ENCODE data around the gene SMU1. TPM values are rescaled to one million over a fixed set of nuclear protein-coding genes. Genes with fewer than 3 reads are reported as not detected.

SMU1 gene
- total RNA-seq, 1 experiment from 2014 or later: 30.5 TPM

GRCh38 chr9:33107762-33108161 is 31.3 kb upstream of the SMU1 start (continued):
- TF ChIP-seq TCF7L2 (IDR thresholded peaks at IDR 0.05; ENCODE audit: borderline replicate concordance, extremely low read depth, insufficient read depth, insufficient read length): no peak

GRCh38 chr9:33106827-33107621 is 30.6 kb upstream of the SMU1 start:
- POLR2A ChIA-PET: no interaction called here
- no peak for DNase-seq (ENCODE audit: low read depth, low spot score)
- no peak for TF ChIP-seq ZFX (IDR thresholded peaks at IDR 0.05)
- TF ChIP-seq ELF1 (IDR thresholded peaks at IDR 0.05; ENCODE audit: borderline replicate concordance, low read depth): no peak
- no peak for TF ChIP-seq YY1 (IDR thresholded peaks at IDR 0.05; ENCODE audit: extremely low read depth, insufficient replicate concordance, low read depth, low read length)
- no peak for TF ChIP-seq ZNF274 (IDR thresholded peaks at IDR 0.05; ENCODE audit: low read depth, low read length)
- no peak for TF ChIP-seq CTCF (IDR thresholded peaks at IDR 0.05 in 2 of 3, conservative IDR thresholded peaks at IDR 0.05 in 1 of 3; ENCODE audit: borderline replicate concordance in 1 of 3, insufficient read depth in 1 of 3, low read depth in 2 of 3, low read length in 2 of 3)
- no peak for TF ChIP-seq CBX3 (IDR thresholded peaks at IDR 0.05; ENCODE audit: low read depth)
- no peak for TF ChIP-seq FOSL1 (IDR thresholded peaks at IDR 0.05; ENCODE audit: low read depth)
- TF ChIP-seq SIN3A (IDR thresholded peaks at IDR 0.05; ENCODE audit: low read depth): no peak
- TF ChIP-seq ATF3 (IDR thresholded peaks at IDR 0.05): no peak
- TF ChIP-seq, protein P1, sequence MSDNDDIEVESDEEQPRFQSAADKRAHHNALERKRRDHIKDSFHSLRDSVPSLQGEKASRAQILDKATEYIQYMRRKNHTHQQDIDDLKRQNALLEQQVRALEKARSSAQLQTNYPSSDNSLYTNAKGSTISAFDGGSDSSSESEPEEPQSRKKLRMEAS (IDR thresholded peaks at IDR 0.05): no peak
- no peak for TF ChIP-seq REST (IDR thresholded peaks at IDR 0.05; ENCODE audit: low read depth)
- no peak for TF ChIP-seq EZH2 (IDR thresholded peaks at IDR 0.05)
- TF ChIP-seq EZH2phosphoT487 (IDR thresholded peaks at IDR 0.05; ENCODE audit: borderline replicate concordance): no peak
- TF ChIP-seq CEBPB (IDR thresholded peaks at IDR 0.05; ENCODE audit: low read depth): no peak
- no peak for TF ChIP-seq SP1 (IDR thresholded peaks at IDR 0.05; ENCODE audit: low read depth)
- TF ChIP-seq POLR2A (IDR thresholded peaks at IDR 0.05; ENCODE audit: borderline replicate concordance, extremely low read depth, insufficient read depth, insufficient read length): no peak

More at GRCh38 chr9:33106827-33107621, 30.6 kb upstream of the SMU1 start:
- no peaks in the 10 kb centered on the region for H3K27me3 ChIP-seq (ENCODE audit: insufficient read depth, low read length)
- H3K9me3 ChIP-seq (ENCODE audit: control insufficient read depth in 1 of 2, insufficient read depth in 1 of 2, low read depth in 1 of 2, low read length in 2 of 2): no peaks in the 10 kb centered on the region
- BruUV-seq (replicated peaks): no TSS peak
- no peak overlapping the region for H3K9ac ChIP-seq (ENCODE audit: low read length)
- H4K20me1 ChIP-seq (ENCODE audit: insufficient read depth): no peaks in the 10 kb centered on the region
- no peak for ATAC-seq
- ChIA-PET RAD21 (ENCODE audit: low non-redundant PET in 1 of 2, low total read pairs in 2 of 2, uncharacterized antibody in 2 of 2, unreplicated experiment in 2 of 2) (no interaction called here), CTCF (no interaction called here)
- H3K4me2 ChIP-seq (ENCODE audit: low read length): no peak overlapping the region
- H3K4me3 ChIP-seq (replicated peaks in 1 of 2; ENCODE audit: low read depth in 1 of 2, low read length in 2 of 2): no peak overlapping the region
- H3K4me1 ChIP-seq (ENCODE audit: control insufficient read depth in 1 of 2, insufficient read depth in 2 of 2, low read length in 2 of 2): peaks cover 0 to 7% of the 10 kb centered on the region in 2 experiments; a peak in 2 of 4 replicates
- H3K36me3 ChIP-seq (ENCODE audit: control insufficient read depth in 1 of 2, insufficient read depth in 2 of 2, low read length in 2 of 2): no peaks in the 10 kb centered on the region
- H3K27ac ChIP-seq (ENCODE audit: low read depth, low read length): no peak overlapping the region
- H3K9me2 ChIP-seq (ENCODE audit: insufficient read depth): no peaks in the 10 kb centered on the region
- H2AFZ ChIP-seq (ENCODE audit: low read depth, low read length, poor library complexity, severe bottlenecking): no peak overlapping the region
- intact Hi-C loops (cut with micrococcal nuclease): no loop called here
- H3K79me2 ChIP-seq (ENCODE audit: insufficient read depth, low read length): no peaks in the 10 kb centered on the region

Measured in HCT116 (cell line).